B cell (primary cell): Measurements from ENCODE around the gene PPP1R8.

ENCODE experiments used
- EZH2 ChIP-seq: IDR thresholded peaks from 2 replicates; pipeline ENCODE4 v1.6.1; 2012; ENCODE audit warnings: borderline replicate concordance, low read depth, mild to moderate bottlenecking, moderate library complexity, low read length; ENCODE audit not compliant: insufficient read depth, poor library complexity, severe bottlenecking
- TF ChIP-seq, protein P1 (sequence below): fragments of 200-600 bp; IDR thresholded peaks from one replicate; pipeline ENCODE4 v1.8.0; 2022; ENCODE audit warnings: antibody characterized with exemption, mild to moderate bottlenecking

GRCh38 chr1:27887215-27888021 lies 56.8 kb downstream of the PPP1R8 start:
- TF ChIP-seq, protein P1, sequence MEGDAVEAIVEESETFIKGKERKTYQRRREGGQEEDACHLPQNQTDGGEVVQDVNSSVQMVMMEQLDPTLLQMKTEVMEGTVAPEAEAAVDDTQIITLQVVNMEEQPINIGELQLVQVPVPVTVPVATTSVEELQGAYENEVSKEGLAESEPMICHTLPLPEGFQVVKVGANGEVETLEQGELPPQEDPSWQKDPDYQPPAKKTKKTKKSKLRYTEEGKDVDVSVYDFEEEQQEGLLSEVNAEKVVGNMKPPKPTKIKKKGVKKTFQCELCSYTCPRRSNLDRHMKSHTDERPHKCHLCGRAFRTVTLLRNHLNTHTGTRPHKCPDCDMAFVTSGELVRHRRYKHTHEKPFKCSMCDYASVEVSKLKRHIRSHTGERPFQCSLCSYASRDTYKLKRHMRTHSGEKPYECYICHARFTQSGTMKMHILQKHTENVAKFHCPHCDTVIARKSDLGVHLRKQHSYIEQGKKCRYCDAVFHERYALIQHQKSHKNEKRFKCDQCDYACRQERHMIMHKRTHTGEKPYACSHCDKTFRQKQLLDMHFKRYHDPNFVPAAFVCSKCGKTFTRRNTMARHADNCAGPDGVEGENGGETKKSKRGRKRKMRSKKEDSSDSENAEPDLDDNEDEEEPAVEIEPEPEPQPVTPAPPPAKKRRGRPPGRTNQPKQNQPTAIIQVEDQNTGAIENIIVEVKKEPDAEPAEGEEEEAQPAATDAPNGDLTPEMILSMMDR = no peak
- no peak for TF ChIP-seq EZH2
